PC-3 (cell line): Measurements from ENCODE around the gene AASDHPPT. TPM values are rescaled to one million over a fixed set of nuclear protein-coding genes. Genes with fewer than 3 reads are reported as not detected.

ENCODE experiments used
- ATAC-seq: fragments of 200-7000 bp; cut with Tn5 transposase; 2 replicates; pipeline ENCODE4 v1.9.1; 2020; ENCODE audit warnings: mild to moderate bottlenecking, moderate library complexity
- BruUV-seq: library from RNA; stranded (reverse); fragments of 400-500 nt; replicated peaks from 2 replicates; lab custom pipeline; 2021; lab: Mats Ljungman, UMichigan
- CTCF ChIA-PET: fragments of 300-600 bp; sonication (Branson Sonifier 250); formaldehyde crosslinking; loops from one replicate; lab custom pipeline; 2022; ENCODE audit warnings: antibody characterized with exemption; lab: Charles Lee
- POLR2A ChIA-PET: fragments of 300-600 bp; sonication (Branson Sonifier 250); formaldehyde crosslinking; loops from one replicate; lab custom pipeline; 2022; ENCODE audit warnings: antibody characterized with exemption; ENCODE audit not compliant: unreplicated experiment; lab: Charles Lee
- DNase-seq: peaks from one replicate; pipeline ENCODE4 v3.0.0-alpha.2; 2015
- H2AFZ ChIP-seq: fragments of 300-600 bp; sonication (generic); 2 replicates; pipeline ENCODE4 v1.6.0; 2016; ENCODE audit warnings: antibody characterized with exemption, low read length
- H3F3A ChIP-seq: fragments of 300-600 bp; sonication (generic); one replicate; pipeline ENCODE4 v1.6.0; 2017; ENCODE audit warnings: antibody characterized with exemption, low read length, control low read depth, mild to moderate bottlenecking; ENCODE audit not compliant: unreplicated experiment
- H3K27ac ChIP-seq: fragments of 300-600 bp; sonication (generic); 2 replicates; pipeline ENCODE4 v1.5.1; 2016; ENCODE audit warnings: mild to moderate bottlenecking, low read length
- H3K27me3 ChIP-seq: fragments of 300-600 bp; sonication (generic); 2 replicates; pipeline ENCODE4 v1.6.1; 2016; ENCODE audit warnings: low read length, mixed read lengths
- H3K36me3 ChIP-seq: fragments of 300-600 bp; sonication (generic); 2 replicates; pipeline ENCODE4 v1.6.1; 2016; ENCODE audit warnings: low read depth, mixed run types, low read length, mixed read lengths
- H3K4me1 ChIP-seq: fragments of 300-600 bp; sonication (generic); 2 replicates; pipeline ENCODE4 v1.5.1; 2016; ENCODE audit warnings: low read length; ENCODE audit not compliant: insufficient read depth
- H3K4me2 ChIP-seq: fragments of 300-600 bp; sonication (generic); 2 replicates; pipeline ENCODE4 v1.6.0; 2016; ENCODE audit warnings: low read length
- H3K4me3 ChIP-seq: fragments of 300-600 bp; sonication (generic); 2 replicates; pipeline ENCODE4 v1.5.1; 2016; ENCODE audit warnings: mild to moderate bottlenecking, low read length, mixed read lengths
- H3K79me2 ChIP-seq: fragments of 300-600 bp; sonication (generic); 2 replicates; pipeline ENCODE4 v1.6.1; 2017; ENCODE audit warnings: low read length, mixed read lengths
- H3K9ac ChIP-seq: fragments of 300-600 bp; sonication (generic); 2 replicates; pipeline ENCODE4 v1.6.0; 2016; ENCODE audit warnings: mild to moderate bottlenecking, low read length
- H3K9me2 ChIP-seq: fragments of 300-600 bp; sonication (generic); replicated peaks from 2 replicates; pipeline ENCODE4 v1.6.1; 2016; ENCODE audit warnings: mixed run types, low read length, mixed read lengths
- H3K9me3 ChIP-seq: fragments of 300-600 bp; sonication (generic); 2 replicates; pipeline ENCODE4 v1.6.1; 2016; ENCODE audit warnings: low read length, mixed read lengths
- H4K20me1 ChIP-seq: fragments of 300-600 bp; sonication (generic); 2 replicates; pipeline ENCODE4 v1.6.1; 2016; ENCODE audit warnings: low read length, mixed read lengths
- CTCF ChIP-seq: fragments of 300-600 bp; sonication (generic); conservative IDR thresholded peaks from 2 replicates; pipeline ENCODE4 v1.5.1; 2017; ENCODE audit warnings: antibody characterized with exemption, low read depth, mild to moderate bottlenecking, low read length
- EZH2 ChIP-seq: fragments of 300-600 bp; sonication (generic); IDR thresholded peaks from one replicate; pipeline ENCODE4 v1.6.1; 2017; ENCODE audit warnings: antibody characterized with exemption, mild to moderate bottlenecking, low read length; ENCODE audit not compliant: unreplicated experiment
- EZH2phosphoT487 ChIP-seq: fragments of 300-600 bp; sonication (generic); IDR thresholded peaks from 2 replicates; pipeline ENCODE4 v1.6.1; 2018; ENCODE audit warnings: mild to moderate bottlenecking, antibody characterized with exemption, low read length, borderline replicate concordance
- intact Hi-C: fragments of 100-400 bp; cut with micrococcal nuclease; formaldehyde crosslinking; loops from 2 replicates; pipeline ENCODE4 v1.9.0; 2023
- total RNA-seq: library from RNA; depleted of rRNA; stranded (reverse); fragments of >200 nt; gene quantifications from 2 replicates; pipeline ENCODE4 v1.2.3, GENCODE V29; 2014

The AASDHPPT gene
- total RNA-seq, 1 experiment from 2014 or later = 44.2 TPM

DNA sequence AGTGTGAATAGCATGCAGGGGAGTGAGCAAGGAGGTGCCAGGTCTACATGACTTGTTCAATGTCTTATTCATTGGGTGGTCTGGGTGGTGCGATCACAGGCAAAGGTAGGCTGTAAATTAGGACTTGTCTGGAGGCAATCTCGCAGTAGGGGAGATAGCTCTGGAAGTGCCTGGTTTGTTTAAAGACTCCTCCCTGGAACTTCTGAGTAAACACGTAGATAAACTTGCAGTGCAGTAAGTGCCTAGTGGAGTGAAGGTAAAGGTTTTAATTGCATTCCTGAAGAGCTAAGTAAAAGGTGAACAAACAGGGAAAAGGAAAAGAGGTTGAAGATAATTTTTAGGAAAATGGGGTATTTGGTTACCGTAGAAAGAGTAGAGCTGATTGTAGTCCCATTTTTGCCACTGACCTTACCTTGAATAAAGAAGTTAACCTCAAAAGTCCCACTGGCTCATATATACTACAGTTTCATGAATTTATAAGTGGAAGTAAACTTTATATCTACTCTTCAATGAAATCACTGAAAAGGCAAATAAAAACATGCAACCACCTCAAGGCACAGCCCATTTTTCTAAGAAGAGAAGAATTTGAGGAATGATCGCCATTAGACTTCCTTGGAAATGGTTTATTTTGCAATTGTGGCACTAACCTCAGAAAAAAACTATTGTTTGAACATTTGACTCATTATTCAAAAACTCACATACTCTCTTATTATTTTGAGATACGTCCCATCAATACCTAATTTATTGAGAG, 44.3 kb downstream of the AASDHPPT start:
- Histone ChIP-seq H3K4me2 (peak overlapping the region; percentile 71), H3K79me2 (no peaks in the 10 kb centered on the region), H3K27me3 (no peaks in the 10 kb centered on the region), H3K9ac (no peak overlapping the region), H3K9me3 (no peaks in the 10 kb centered on the region), H2AFZ (peak overlapping the region; percentile 54), H3K36me3 (no peaks in the 10 kb centered on the region), H4K20me1 (no peaks in the 10 kb centered on the region), H3K4me3 (peak overlapping the region; percentile 30; the same call in 1 of the 2 replicates), H3K9me2 (no peaks in the 10 kb centered on the region), H3K4me1 (peaks cover 12% of the 10 kb centered on the region), H3F3A (no peaks in the 10 kb centered on the region), H3K27ac (peak overlapping the region; percentile 5; the same call in 1 of the 2 replicates)
- intact Hi-C loops = no loop called here
- ChIA-PET CTCF (no interaction called here), POLR2A (interaction anchor here (0.6 to 0.7 kb wide), 3 partner anchors 15 to 919 kb away, joined by 3 to 6 read pairs (median 6); no protein-coding TSS in a partner anchor)
- TF ChIP-seq EZH2 = no peak
- no TSS peak for BruUV-seq
- ATAC-seq = peak; percentile 92
- peak; percentile 74 for DNase-seq

- Histone ChIP-seq H3K4me2 (no peak overlapping the region), H3K9me2 (no peaks in the 10 kb centered on the region), H3K36me3 (no peaks in the 10 kb centered on the region), H3K79me2 (no peaks in the 10 kb centered on the region), H3K27ac (no peak overlapping the region), H3F3A (no peaks in the 10 kb centered on the region), H3K4me1 (no peaks in the 10 kb centered on the region), H3K9ac (no peak overlapping the region), H3K9me3 (no peaks in the 10 kb centered on the region), H3K27me3 (no peaks in the 10 kb centered on the region), H4K20me1 (no peaks in the 10 kb centered on the region), H2AFZ (no peak overlapping the region), H3K4me3 (no peak overlapping the region)
- TF ChIP-seq EZH2phosphoT487 = no peak
- no peak for TF ChIP-seq CTCF
- TF ChIP-seq EZH2 = no peak
- CTCF ChIA-PET = no interaction called here
- POLR2A ChIA-PET = no interaction called here
- BruUV-seq = no TSS peak
- intact Hi-C loops = no loop called here
- ATAC-seq (peak; percentile 35; the same call in 1 of the 2 replicates), DNase-seq (peak; percentile 21)
These were observed 50.1 kb downstream of the AASDHPPT start for GRCh38 chr11:106127604-106128003.

DNA sequence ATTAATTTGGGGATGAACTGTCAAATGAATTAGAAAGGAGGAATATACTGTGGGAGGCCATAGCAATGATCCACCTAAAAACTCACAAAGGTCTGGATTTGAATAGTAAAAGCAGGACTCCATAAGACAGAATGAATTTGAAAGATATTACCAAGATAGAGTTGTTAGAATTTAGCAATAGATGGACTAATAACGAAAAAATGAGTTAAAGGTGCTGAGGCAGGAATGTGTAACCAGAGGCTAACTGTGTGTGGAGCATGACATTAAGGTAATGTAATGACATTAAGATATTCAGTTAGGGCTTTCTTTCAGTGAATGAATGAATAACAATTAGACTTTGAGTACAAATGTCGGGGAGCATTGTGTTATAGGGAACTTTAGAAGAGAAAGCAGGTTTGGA, 51.3 kb downstream of the AASDHPPT start:
- intact Hi-C loops = no loop called here
- BruUV-seq = no TSS peak
- Histone ChIP-seq H3K4me2 (no peak overlapping the region), H3K27me3 (no peaks in the 10 kb centered on the region), H2AFZ (no peak overlapping the region), H4K20me1 (no peaks in the 10 kb centered on the region), H3K9me3 (no peaks in the 10 kb centered on the region), H3K4me3 (no peak overlapping the region), H3K9ac (no peak overlapping the region), H3K9me2 (no peaks in the 10 kb centered on the region), H3K27ac (no peak overlapping the region), H3F3A (no peaks in the 10 kb centered on the region), H3K79me2 (no peaks in the 10 kb centered on the region), H3K4me1 (no peaks in the 10 kb centered on the region), H3K36me3 (no peaks in the 10 kb centered on the region)
- ChIA-PET CTCF (no interaction called here), POLR2A (no interaction called here)
- ATAC-seq = no peak
- no peak for DNase-seq
- no peak for TF ChIP-seq EZH2
- no peak for TF ChIP-seq EZH2phosphoT487
- no peak for TF ChIP-seq CTCF
